ENCODE measurements around the gene FSTL1.
A peak's percentile ranks its signal among the peaks of the same experiment; 100 is the strongest.

Gene FSTL1

DNA sequence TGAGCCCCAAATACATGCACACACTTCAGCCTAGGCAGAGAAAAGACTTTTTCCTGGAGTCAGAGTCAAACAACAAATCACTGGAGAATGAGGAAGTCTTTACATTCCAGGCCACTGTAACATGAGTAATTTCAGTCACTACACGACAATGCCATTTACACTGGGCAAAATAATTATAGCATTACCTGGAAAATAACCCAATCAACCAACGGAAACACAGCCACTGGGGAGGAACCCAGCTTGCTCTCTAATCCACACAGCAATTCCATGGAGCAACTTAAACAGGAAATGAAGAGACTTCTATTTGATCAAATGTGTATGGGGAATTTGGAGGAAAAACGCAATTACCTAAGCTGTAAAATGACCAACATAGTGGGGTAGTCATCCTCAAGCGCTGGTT lies 15.2 kb downstream of the FSTL1 start:
- H3K9me3 ChIP-seq (ENCODE audit: control extremely low read depth in 1 of 5, control insufficient read depth in 4 of 5, insufficient read depth in 2 of 5, low read depth in 1 of 5, low read length in 4 of 5): no peaks in the 10 kb centered on the region
- H3K27ac ChIP-seq (ENCODE audit: insufficient read depth in 1 of 2, low read depth in 1 of 2, low read length in 2 of 2, poor library complexity in 1 of 2, severe bottlenecking in 2 of 2): no peak overlapping the region
- H3K4me3 ChIP-seq (ENCODE audit: control insufficient read depth in 1 of 7, extremely low read depth in 1 of 7, insufficient read depth in 4 of 7, low read depth in 2 of 7, low read length in 6 of 7): no peak overlapping the region
- H3K27me3 ChIP-seq (replicated peaks in 2 of 5; ENCODE audit: control insufficient read depth in 4 of 5, insufficient read depth in 5 of 5, low read length in 4 of 5): no peaks in the 10 kb centered on the region
- peaks cover 0 to 2% (median 0%) of the 10 kb centered on the region in 4 experiments for H3K36me3 ChIP-seq (ENCODE audit: control insufficient read depth in 4 of 4, insufficient read depth in 4 of 4, low read length in 3 of 4)
- POLR2A ChIA-PET: no interaction called here
- H3K4me1 ChIP-seq (ENCODE audit: control extremely low read depth in 1 of 4, control insufficient read depth in 4 of 4, insufficient read depth in 4 of 4, low read length in 3 of 4): peaks cover 0 to 5% (median 0%) of the 10 kb centered on the region in 4 experiments
- WGBS (ENCODE audit: insufficient coverage): no CpG with 5 or more reads among the region's 4 CpGs
- CTCF ChIA-PET: interaction anchor here (0.7 to 1.4 kb wide), 3 partner anchors 11 to 27 kb away, joined by 3 to 4 read pairs (median 3); no protein-coding TSS in a partner anchor
- peak in 1 of 3 donors; percentile 13 for DNase-seq

DNA sequence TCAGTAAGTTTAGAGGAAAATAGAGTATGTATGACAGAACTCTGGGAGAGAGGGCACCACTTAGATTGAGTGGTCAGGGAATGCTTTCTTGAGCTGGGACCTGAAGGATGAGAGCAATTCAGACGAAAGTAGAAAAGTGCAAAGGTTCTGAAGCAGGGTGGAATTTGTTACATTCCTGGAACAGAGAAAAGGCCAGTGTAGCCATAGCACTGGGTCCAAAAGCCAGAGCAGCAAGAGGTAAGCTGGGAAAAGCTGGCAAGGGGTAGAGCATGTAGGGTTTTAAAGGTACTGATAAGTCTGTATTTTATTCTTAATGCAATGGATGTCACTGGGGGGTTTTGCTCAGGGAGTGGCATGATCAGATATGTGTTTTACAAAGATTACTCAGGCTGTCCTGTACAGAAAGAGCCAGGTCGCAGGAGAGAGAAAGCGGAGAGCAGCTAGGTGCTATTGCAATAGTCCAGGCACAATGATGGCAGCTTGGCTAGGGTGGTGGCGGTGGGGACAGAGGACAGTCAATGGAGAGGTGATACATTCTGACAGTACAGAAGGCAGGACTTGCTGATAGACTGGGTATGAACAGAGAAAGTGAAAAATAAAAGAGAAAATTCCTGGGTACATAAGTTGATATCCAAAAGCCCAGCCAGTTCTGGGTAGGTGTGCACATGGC lies 17.0 kb downstream of the FSTL1 start:
- CTCF ChIA-PET: interaction anchor here (0.8 to 1.3 kb wide), 2 partner anchors 15 to 17 kb away, joined by 4 to 10 read pairs; partner anchors contain the start of gene FSTL1

DNA sequence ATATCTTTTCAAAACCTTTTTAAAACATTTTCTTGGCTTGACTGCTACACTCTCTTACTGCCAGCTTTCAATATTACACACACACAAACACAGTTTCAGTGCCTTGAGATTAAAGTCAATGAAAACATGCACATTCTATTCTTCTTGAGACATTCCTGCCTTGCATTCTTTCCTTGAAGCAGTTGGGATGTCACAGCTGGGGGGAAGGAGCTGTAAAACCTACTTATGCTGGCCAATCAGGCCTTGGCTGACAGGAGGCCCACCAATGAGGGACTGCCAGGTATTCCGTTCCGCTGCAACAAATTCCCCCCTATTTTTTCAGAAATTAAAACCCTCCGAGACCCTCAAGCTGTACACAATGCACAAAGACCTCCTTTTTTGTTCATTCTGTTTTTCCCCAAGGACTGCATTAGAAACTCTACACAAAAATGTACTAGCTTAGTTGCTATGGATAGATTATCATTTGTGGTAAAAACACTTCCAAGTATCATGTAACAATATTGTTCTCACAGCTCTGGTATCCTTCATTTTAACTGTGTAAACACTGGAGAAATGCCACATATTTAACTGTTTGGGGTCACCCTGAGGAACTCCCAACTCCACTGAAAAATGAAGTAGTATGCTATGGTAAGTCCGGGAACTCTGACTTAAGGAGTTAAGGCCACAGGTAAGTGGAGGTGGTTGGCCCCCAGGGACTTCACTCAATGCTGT lies 18.5 kb downstream of the FSTL1 start:
- CTCF ChIA-PET: interaction anchor here (1.1 kb wide), 1 partner anchor 135 kb away, joined by 3 read pairs; no protein-coding TSS in a partner anchor

More for the DNA sequence above, 17.0 kb downstream of the FSTL1 start:
- Histone ChIP-seq H3K4me1 (ENCODE audit: control extremely low read depth in 1 of 4, control insufficient read depth in 4 of 4, insufficient read depth in 4 of 4, low read length in 3 of 4) (peaks cover 0 to 5% (median 0%) of the 10 kb centered on the region in 4 experiments), H3K27ac (ENCODE audit: insufficient read depth in 1 of 2, low read depth in 1 of 2, low read length in 2 of 2, poor library complexity in 1 of 2, severe bottlenecking in 2 of 2) (no peak overlapping the region), H3K4me3 (ENCODE audit: control insufficient read depth in 1 of 7, extremely low read depth in 1 of 7, insufficient read depth in 4 of 7, low read depth in 2 of 7, low read length in 6 of 7) (no peak overlapping the region), H3K36me3 (ENCODE audit: control insufficient read depth in 4 of 4, insufficient read depth in 4 of 4, low read length in 3 of 4) (no peaks in the 10 kb centered on the region), H3K27me3 (replicated peaks in 2 of 5; ENCODE audit: control insufficient read depth in 4 of 5, insufficient read depth in 5 of 5, low read length in 4 of 5) (no peaks in the 10 kb centered on the region), H3K9me3 (ENCODE audit: control extremely low read depth in 1 of 5, control insufficient read depth in 4 of 5, insufficient read depth in 2 of 5, low read depth in 1 of 5, low read length in 4 of 5) (no peaks in the 10 kb centered on the region)
- POLR2A ChIA-PET: no interaction called here
- DNase-seq: no peak
- WGBS (ENCODE audit: insufficient coverage): 100% methylated on average over 4 of the region's 4 CpGs

DNA sequence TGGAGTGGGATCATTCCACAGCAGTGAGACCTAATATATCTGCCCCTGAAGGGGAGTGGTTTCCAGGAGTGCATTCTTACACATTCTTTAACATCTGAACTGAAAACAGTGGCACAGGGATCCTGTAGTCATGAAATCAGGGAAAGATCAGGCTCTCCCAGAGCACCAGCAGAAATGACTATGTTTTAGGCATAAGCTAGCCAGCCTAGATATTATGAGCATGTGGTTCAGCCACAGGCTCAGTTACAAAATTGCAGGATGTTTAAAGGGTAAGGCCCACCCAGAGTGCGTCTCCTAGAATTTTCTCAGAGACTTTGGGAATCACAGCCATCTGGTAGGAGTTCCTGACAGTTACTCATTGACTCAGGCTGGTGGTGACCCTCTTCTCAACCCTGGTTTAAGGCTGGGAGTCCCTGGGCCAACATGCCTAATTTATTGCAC lies 20.9 kb downstream of the FSTL1 start:
- no peak for DNase-seq
- no peak overlapping the region for H3K4me3 ChIP-seq (ENCODE audit: control insufficient read depth in 1 of 7, extremely low read depth in 1 of 7, insufficient read depth in 4 of 7, low read depth in 2 of 7, low read length in 6 of 7)
- H3K9me3 ChIP-seq (ENCODE audit: control extremely low read depth in 1 of 5, control insufficient read depth in 4 of 5, insufficient read depth in 2 of 5, low read depth in 1 of 5, low read length in 4 of 5): no peaks in the 10 kb centered on the region
- WGBS (ENCODE audit: insufficient coverage): 94% methylated on average over 1 of the region's 1 CpG
- H3K27me3 ChIP-seq (replicated peaks in 2 of 5; ENCODE audit: control insufficient read depth in 4 of 5, insufficient read depth in 5 of 5, low read length in 4 of 5): no peaks in the 10 kb centered on the region
- H3K36me3 ChIP-seq (ENCODE audit: control insufficient read depth in 4 of 4, insufficient read depth in 4 of 4, low read length in 3 of 4): no peaks in the 10 kb centered on the region
- H3K4me1 ChIP-seq (ENCODE audit: control extremely low read depth in 1 of 4, control insufficient read depth in 4 of 4, insufficient read depth in 4 of 4, low read length in 3 of 4): no peaks in the 10 kb centered on the region
- ChIA-PET CTCF (no interaction called here), POLR2A (no interaction called here)
- no peak overlapping the region for H3K27ac ChIP-seq (ENCODE audit: insufficient read depth in 1 of 2, low read depth in 1 of 2, low read length in 2 of 2, poor library complexity in 1 of 2, severe bottlenecking in 2 of 2)

More for the DNA sequence above, 18.5 kb downstream of the FSTL1 start:
- peaks cover 0 to 5% (median 0%) of the 10 kb centered on the region in 4 experiments for H3K4me1 ChIP-seq (ENCODE audit: control extremely low read depth in 1 of 4, control insufficient read depth in 4 of 4, insufficient read depth in 4 of 4, low read length in 3 of 4)
- no peak overlapping the region for H3K27ac ChIP-seq (ENCODE audit: insufficient read depth in 1 of 2, low read depth in 1 of 2, low read length in 2 of 2, poor library complexity in 1 of 2, severe bottlenecking in 2 of 2)
- no peaks in the 10 kb centered on the region for H3K36me3 ChIP-seq (ENCODE audit: control insufficient read depth in 4 of 4, insufficient read depth in 4 of 4, low read length in 3 of 4)
- 97% methylated on average over 3 of the region's 4 CpGs for WGBS (ENCODE audit: insufficient coverage)
- DNase-seq: no peak
- no peaks in the 10 kb centered on the region for H3K27me3 ChIP-seq (replicated peaks in 2 of 5; ENCODE audit: control insufficient read depth in 4 of 5, insufficient read depth in 5 of 5, low read length in 4 of 5)
- no peaks in the 10 kb centered on the region for H3K9me3 ChIP-seq (ENCODE audit: control extremely low read depth in 1 of 5, control insufficient read depth in 4 of 5, insufficient read depth in 2 of 5, low read depth in 1 of 5, low read length in 4 of 5)
- POLR2A ChIA-PET: no interaction called here
- H3K4me3 ChIP-seq (ENCODE audit: control insufficient read depth in 1 of 7, extremely low read depth in 1 of 7, insufficient read depth in 4 of 7, low read depth in 2 of 7, low read length in 6 of 7): no peak overlapping the region

DNA sequence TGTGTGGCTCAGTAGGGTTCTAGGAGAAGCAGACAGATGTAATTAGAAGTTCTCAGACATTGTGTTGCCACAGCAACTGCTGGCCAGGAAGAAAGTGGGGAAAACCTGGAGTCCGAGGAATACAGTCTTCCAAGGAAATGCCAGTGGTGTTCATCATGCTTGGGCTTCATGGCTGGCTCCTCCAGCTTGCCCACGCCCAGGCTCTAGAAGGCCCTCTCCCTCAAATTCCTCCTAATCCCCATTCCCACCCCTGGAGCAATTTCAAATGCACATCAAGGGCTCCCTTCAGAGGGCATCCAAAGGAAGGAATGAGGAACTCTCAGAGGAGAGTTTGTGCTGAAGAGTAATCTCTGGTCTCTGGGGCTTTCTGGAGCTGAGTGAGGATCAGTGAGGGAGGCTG lies 21.9 kb downstream of the FSTL1 start:
- H3K4me1 ChIP-seq (ENCODE audit: control extremely low read depth in 1 of 4, control insufficient read depth in 4 of 4, insufficient read depth in 4 of 4, low read length in 3 of 4): no peaks in the 10 kb centered on the region
- POLR2A ChIA-PET: no interaction called here
- no peak overlapping the region for H3K4me3 ChIP-seq (ENCODE audit: control insufficient read depth in 1 of 7, extremely low read depth in 1 of 7, insufficient read depth in 4 of 7, low read depth in 2 of 7, low read length in 6 of 7)
- no peaks in the 10 kb centered on the region for H3K9me3 ChIP-seq (ENCODE audit: control extremely low read depth in 1 of 5, control insufficient read depth in 4 of 5, insufficient read depth in 2 of 5, low read depth in 1 of 5, low read length in 4 of 5)
- WGBS (ENCODE audit: insufficient coverage): 100% methylated on average over 1 of the region's 2 CpGs
- no peak overlapping the region for H3K27ac ChIP-seq (ENCODE audit: insufficient read depth in 1 of 2, low read depth in 1 of 2, low read length in 2 of 2, poor library complexity in 1 of 2, severe bottlenecking in 2 of 2)
- no peaks in the 10 kb centered on the region for H3K36me3 ChIP-seq (ENCODE audit: control insufficient read depth in 4 of 4, insufficient read depth in 4 of 4, low read length in 3 of 4)
- DNase-seq: no peak
- no peaks in the 10 kb centered on the region for H3K27me3 ChIP-seq (replicated peaks in 2 of 5; ENCODE audit: control insufficient read depth in 4 of 5, insufficient read depth in 5 of 5, low read length in 4 of 5)
- CTCF ChIA-PET: no interaction called here

DNA sequence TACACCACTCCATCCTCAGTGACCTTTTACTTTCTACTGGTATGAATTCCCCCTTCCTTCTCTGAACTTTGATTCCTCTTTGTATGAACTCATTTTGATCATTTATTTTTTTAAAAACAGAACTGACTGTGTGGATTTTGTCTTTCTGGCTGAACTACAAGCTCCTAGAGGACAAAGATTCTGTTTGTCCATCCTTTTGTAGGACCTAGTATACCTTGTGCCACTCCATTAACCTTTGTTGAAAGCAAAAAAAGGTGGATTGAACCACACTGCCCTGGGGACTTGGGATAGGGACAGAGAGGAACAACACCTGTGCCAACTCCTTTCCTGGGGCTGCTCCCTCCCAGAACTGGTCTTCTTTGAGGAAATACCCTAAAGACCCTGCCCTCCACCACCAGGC lies 23.6 kb downstream of the FSTL1 start:
- Histone ChIP-seq H3K4me1 (ENCODE audit: control extremely low read depth in 1 of 4, control insufficient read depth in 4 of 4, insufficient read depth in 4 of 4, low read length in 3 of 4) (no peaks in the 10 kb centered on the region), H3K9me3 (ENCODE audit: control extremely low read depth in 1 of 5, control insufficient read depth in 4 of 5, insufficient read depth in 2 of 5, low read depth in 1 of 5, low read length in 4 of 5) (no peaks in the 10 kb centered on the region), H3K27ac (ENCODE audit: insufficient read depth in 1 of 2, low read depth in 1 of 2, low read length in 2 of 2, poor library complexity in 1 of 2, severe bottlenecking in 2 of 2) (no peak overlapping the region), H3K27me3 (replicated peaks in 2 of 5; ENCODE audit: control insufficient read depth in 4 of 5, insufficient read depth in 5 of 5, low read length in 4 of 5) (no peaks in the 10 kb centered on the region), H3K36me3 (ENCODE audit: control insufficient read depth in 4 of 4, insufficient read depth in 4 of 4, low read length in 3 of 4) (no peaks in the 10 kb centered on the region), H3K4me3 (ENCODE audit: control insufficient read depth in 1 of 7, extremely low read depth in 1 of 7, insufficient read depth in 4 of 7, low read depth in 2 of 7, low read length in 6 of 7) (no peak overlapping the region)
- POLR2A ChIA-PET: no interaction called here
- DNase-seq: no peak
- CTCF ChIA-PET: no interaction called here

DNA sequence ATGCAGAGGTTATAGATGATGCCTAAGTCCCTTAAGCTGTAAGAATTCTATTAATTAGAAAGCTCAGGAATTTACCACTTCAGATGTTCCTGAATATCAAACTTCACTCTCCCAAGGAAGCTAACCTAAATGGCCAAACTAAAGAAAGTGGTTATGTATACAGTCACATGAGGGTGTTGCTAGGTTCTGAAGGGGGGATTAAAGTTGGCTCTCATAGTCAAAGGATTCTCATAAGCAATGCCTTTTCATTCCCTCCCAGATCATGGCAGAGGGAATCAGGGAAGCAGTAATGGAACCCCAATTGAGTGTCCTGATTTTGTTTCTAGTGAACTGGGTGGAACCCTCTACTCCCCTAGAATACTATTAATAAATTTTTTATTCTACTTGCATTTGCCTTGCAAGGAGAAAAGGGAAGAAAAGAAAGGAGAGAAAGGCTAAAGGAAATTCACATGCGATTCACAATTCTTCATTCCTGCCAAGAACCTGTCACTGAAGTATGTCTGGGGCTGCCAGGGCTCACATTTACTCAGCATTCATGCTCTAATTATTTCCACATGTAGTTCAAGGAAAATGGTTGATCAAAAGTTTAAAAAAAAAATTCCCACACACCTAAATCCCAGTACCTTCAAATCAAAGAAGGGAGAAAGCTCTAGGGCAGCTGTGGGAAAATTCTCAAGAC lies 25.1 kb downstream of the FSTL1 start:
- ChIA-PET POLR2A (no interaction called here), CTCF (interaction anchor here (0.5 to 1.5 kb wide), 3 partner anchors 17 to 742 kb away, joined by 3 to 5 read pairs (median 3); no protein-coding TSS in a partner anchor)
- no peaks in the 10 kb centered on the region for H3K27me3 ChIP-seq (replicated peaks in 2 of 5; ENCODE audit: control insufficient read depth in 4 of 5, insufficient read depth in 5 of 5, low read length in 4 of 5)
- peaks cover 0 to 5% (median 0%) of the 10 kb centered on the region in 4 experiments for H3K4me1 ChIP-seq (ENCODE audit: control extremely low read depth in 1 of 4, control insufficient read depth in 4 of 4, insufficient read depth in 4 of 4, low read length in 3 of 4)
- H3K36me3 ChIP-seq (ENCODE audit: control insufficient read depth in 4 of 4, insufficient read depth in 4 of 4, low read length in 3 of 4): no peaks in the 10 kb centered on the region
- no CpG with 5 or more reads among the region's 1 CpG for WGBS (ENCODE audit: insufficient coverage)
- H3K4me3 ChIP-seq (ENCODE audit: control insufficient read depth in 1 of 7, extremely low read depth in 1 of 7, insufficient read depth in 4 of 7, low read depth in 2 of 7, low read length in 6 of 7): no peak overlapping the region
- no peak for DNase-seq
- no peak overlapping the region for H3K27ac ChIP-seq (ENCODE audit: insufficient read depth in 1 of 2, low read depth in 1 of 2, low read length in 2 of 2, poor library complexity in 1 of 2, severe bottlenecking in 2 of 2)
- no peaks in the 10 kb centered on the region for H3K9me3 ChIP-seq (ENCODE audit: control extremely low read depth in 1 of 5, control insufficient read depth in 4 of 5, insufficient read depth in 2 of 5, low read depth in 1 of 5, low read length in 4 of 5)

All from common myeloid progenitor, CD34-positive (primary cell).